ENCODE results near the gene SNX25. TPM values are rescaled to one million over a fixed set of nuclear protein-coding genes. Genes with fewer than 3 reads are reported as not detected.

The SNX25 gene
- total and polyA plus RNA-seq, 10 of the 15 experiments (the other 5 are each of a cell fraction or from before 2014, with no cell fraction given): 11.2 to 117 (median 62.8) TPM

DNA sequence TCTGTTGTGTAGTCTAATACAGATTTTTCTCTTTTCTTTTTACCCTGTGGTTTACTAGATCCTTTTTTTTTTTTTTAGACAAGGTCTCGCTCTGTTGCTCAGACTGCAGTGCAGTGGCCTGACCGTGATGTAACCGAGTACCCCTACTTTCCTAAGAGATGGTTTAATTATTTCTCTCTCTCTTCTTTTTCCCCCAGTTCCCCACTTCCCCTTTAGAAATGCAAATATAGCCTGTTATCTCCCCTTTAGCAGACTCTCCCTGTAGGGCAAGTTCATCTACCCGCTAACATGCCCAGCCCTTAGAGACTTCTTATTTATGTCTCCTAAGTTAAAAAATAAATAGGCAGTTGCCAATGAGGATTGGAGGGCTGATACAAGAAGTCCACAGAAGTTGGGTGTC, 4.5 kb downstream of the SNX25 start (continued):
- TF ChIP-seq, protein P1, sequence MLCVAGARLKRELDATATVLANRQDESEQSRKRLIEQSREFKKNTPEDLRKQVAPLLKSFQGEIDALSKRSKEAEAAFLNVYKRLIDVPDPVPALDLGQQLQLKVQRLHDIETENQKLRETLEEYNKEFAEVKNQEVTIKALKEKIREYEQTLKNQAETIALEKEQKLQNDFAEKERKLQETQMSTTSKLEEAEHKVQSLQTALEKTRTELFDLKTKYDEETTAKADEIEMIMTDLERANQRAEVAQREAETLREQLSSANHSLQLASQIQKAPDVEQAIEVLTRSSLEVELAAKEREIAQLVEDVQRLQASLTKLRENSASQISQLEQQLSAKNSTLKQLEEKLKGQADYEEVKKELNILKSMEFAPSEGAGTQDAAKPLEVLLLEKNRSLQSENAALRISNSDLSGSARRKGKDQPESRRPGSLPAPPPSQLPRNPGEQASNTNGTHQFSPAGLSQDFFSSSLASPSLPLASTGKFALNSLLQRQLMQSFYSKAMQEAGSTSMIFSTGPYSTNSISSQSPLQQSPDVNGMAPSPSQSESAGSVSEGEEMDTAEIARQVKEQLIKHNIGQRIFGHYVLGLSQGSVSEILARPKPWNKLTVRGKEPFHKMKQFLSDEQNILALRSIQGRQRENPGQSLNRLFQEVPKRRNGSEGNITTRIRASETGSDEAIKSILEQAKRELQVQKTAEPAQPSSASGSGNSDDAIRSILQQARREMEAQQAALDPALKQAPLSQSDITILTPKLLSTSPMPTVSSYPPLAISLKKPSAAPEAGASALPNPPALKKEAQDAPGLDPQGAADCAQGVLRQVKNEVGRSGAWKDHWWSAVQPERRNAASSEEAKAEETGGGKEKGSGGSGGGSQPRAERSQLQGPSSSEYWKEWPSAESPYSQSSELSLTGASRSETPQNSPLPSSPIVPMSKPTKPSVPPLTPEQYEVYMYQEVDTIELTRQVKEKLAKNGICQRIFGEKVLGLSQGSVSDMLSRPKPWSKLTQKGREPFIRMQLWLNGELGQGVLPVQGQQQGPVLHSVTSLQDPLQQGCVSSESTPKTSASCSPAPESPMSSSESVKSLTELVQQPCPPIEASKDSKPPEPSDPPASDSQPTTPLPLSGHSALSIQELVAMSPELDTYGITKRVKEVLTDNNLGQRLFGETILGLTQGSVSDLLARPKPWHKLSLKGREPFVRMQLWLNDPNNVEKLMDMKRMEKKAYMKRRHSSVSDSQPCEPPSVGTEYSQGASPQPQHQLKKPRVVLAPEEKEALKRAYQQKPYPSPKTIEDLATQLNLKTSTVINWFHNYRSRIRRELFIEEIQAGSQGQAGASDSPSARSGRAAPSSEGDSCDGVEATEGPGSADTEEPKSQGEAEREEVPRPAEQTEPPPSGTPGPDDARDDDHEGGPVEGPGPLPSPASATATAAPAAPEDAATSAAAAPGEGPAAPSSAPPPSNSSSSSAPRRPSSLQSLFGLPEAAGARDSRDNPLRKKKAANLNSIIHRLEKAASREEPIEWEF (IDR thresholded peaks at IDR 0.05; ENCODE audit: insufficient replicate concordance, low read depth, low read length): no peak
- TF ChIP-seq SUPT20H (IDR thresholded peaks at IDR 0.05; ENCODE audit: borderline replicate concordance, control insufficient read depth, low read depth, low read length) (no peak), HDGF (IDR thresholded peaks at IDR 0.05) (no peak), SMAD1 (IDR thresholded peaks at IDR 0.05; ENCODE audit: low read depth, partially characterized antibody) (no peak), MXI1 (IDR thresholded peaks at IDR 0.05; ENCODE audit: low read depth, low read length) (0 out of 2 replicates have a peak, but pooled peaks have one; percentile 17), FOS (IDR thresholded peaks at IDR 0.05; ENCODE audit: borderline replicate concordance, extremely low read depth, insufficient read length) (no peak), POU2F2 (IDR thresholded peaks at IDR 0.05; ENCODE audit: borderline replicate concordance, low read depth, low read length) (peak; percentile 67; the same call in 2 of the 3 replicates)
- TF ChIP-seq, protein P2, sequence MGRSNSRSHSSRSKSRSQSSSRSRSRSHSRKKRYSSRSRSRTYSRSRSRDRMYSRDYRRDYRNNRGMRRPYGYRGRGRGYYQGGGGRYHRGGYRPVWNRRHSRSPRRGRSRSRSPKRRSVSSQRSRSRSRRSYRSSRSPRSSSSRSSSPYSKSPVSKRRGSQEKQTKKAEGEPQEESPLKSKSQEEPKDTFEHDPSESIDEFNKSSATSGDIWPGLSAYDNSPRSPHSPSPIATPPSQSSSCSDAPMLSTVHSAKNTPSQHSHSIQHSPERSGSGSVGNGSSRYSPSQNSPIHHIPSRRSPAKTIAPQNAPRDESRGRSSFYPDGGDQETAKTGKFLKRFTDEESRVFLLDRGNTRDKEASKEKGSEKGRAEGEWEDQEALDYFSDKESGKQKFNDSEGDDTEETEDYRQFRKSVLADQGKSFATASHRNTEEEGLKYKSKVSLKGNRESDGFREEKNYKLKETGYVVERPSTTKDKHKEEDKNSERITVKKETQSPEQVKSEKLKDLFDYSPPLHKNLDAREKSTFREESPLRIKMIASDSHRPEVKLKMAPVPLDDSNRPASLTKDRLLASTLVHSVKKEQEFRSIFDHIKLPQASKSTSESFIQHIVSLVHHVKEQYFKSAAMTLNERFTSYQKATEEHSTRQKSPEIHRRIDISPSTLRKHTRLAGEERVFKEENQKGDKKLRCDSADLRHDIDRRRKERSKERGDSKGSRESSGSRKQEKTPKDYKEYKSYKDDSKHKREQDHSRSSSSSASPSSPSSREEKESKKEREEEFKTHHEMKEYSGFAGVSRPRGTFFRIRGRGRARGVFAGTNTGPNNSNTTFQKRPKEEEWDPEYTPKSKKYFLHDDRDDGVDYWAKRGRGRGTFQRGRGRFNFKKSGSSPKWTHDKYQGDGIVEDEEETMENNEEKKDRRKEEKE (IDR thresholded peaks at IDR 0.05): no peak
- TF ChIP-seq, protein P3, sequence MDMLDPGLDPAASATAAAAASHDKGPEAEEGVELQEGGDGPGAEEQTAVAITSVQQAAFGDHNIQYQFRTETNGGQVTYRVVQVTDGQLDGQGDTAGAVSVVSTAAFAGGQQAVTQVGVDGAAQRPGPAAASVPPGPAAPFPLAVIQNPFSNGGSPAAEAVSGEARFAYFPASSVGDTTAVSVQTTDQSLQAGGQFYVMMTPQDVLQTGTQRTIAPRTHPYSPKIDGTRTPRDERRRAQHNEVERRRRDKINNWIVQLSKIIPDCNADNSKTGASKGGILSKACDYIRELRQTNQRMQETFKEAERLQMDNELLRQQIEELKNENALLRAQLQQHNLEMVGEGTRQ (IDR thresholded peaks at IDR 0.05; ENCODE audit: borderline replicate concordance, low read depth, low read length): no peak
- TF ChIP-seq, protein P4, sequence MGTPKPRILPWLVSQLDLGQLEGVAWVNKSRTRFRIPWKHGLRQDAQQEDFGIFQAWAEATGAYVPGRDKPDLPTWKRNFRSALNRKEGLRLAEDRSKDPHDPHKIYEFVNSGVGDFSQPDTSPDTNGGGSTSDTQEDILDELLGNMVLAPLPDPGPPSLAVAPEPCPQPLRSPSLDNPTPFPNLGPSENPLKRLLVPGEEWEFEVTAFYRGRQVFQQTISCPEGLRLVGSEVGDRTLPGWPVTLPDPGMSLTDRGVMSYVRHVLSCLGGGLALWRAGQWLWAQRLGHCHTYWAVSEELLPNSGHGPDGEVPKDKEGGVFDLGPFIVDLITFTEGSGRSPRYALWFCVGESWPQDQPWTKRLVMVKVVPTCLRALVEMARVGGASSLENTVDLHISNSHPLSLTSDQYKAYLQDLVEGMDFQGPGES (IDR thresholded peaks at IDR 0.05): no peak
